NT2/D1 (cell line): ENCODE data around the gene SLC25A22.

Experiments
- SUZ12 ChIP-seq: IDR thresholded peaks from 2 replicates; pipeline ENCODE4 v1.6.1; 2011; ENCODE audit not compliant: insufficient read length, insufficient read depth; ENCODE audit errors: extremely low read depth
- ZNF274 ChIP-seq: IDR thresholded peaks from 2 replicates; pipeline ENCODE4 v1.6.1; 2011; ENCODE audit warnings: mild to moderate bottlenecking, low read depth, low read length

DNA sequence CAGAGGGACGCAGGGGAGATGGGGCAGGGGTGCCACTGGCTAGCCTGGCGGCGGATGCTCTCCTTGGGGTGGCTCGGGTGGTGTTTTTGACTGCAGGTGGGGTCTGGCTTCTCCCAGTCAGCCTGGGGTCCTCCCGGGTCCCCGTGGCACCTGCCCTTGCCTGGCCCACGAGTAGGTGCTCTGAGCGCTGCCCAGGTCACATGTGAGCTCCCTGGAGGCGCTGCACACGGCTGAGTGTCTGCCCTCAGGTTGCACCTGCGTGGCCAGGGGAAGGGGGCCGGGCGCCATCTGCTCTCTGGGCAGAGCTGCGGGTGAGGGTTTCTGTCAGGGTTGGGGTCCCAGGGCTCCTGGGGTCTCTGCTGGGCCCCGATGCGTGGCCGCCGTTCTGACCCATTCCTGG is 49.8 kb upstream of the SLC25A22 start:
- no peak for TF ChIP-seq SUZ12
- TF ChIP-seq ZNF274 = no peak
